H1 (cell line): ENCODE data around the gene GP5. TPM values are rescaled to one million over a fixed set of nuclear protein-coding genes. Genes with fewer than 3 reads are reported as not detected.

Source experiments
- CTCF ChIA-PET: fragments of 300-600 bp; sonication (Branson Sonifier 250); formaldehyde crosslinking; loops from one replicate; lab custom pipeline; 2021; ENCODE audit not compliant: partially characterized antibody; lab: Charles Lee
- POLR2A ChIA-PET: fragments of 300-600 bp; sonication (Branson Sonifier 250); formaldehyde crosslinking; loops from one replicate; lab custom pipeline; 2021; ENCODE audit warnings: inconsistent platforms; ENCODE audit not compliant: partially characterized antibody; lab: Charles Lee
- DNase-seq, 2 experiments: peaks; one replicate each; pipeline versions ENCODE4 v3.0.0 to v3.0.0-alpha.2; 2010 to 2022; ENCODE audit warnings: low spot score in 2 of 2, low read depth in 1 of 2, mixed read lengths in 1 of 2
- FAIRE-seq: peaks from 2 replicates; lab custom pipeline; 2011; peaks lifted over from hg19 to GRCh38; lab: Jason Lieb, UNC
- H2AFZ ChIP-seq: 2 replicates; pipeline ENCODE4 v1.8.1; 2012; ENCODE audit warnings: low read length, inconsistent platforms
- H2AK5ac ChIP-seq: 2 replicates; pipeline ENCODE4 v1.6.1; 2013; ENCODE audit warnings: low read depth, low read length
- H2BK120ac ChIP-seq: replicated peaks from 2 replicates; pipeline ENCODE3; 2013; ENCODE audit warnings: low read depth, low read length, inconsistent platforms
- H2BK12ac ChIP-seq: 2 replicates; pipeline ENCODE4 v1.6.1; 2013; ENCODE audit warnings: low read depth, low read length
- H2BK15ac ChIP-seq: 2 replicates; pipeline ENCODE4 v1.6.1; 2013; ENCODE audit warnings: low read length
- H2BK20ac ChIP-seq: 2 replicates; pipeline ENCODE4 v1.6.1; 2013; ENCODE audit warnings: low read length
- H2BK5ac ChIP-seq: 2 replicates; pipeline ENCODE4 v1.6.1; 2013; ENCODE audit warnings: low read depth, low read length
- H3K14ac ChIP-seq: 2 replicates; pipeline ENCODE4 v1.6.1; 2013; ENCODE audit warnings: inconsistent platforms; ENCODE audit not compliant: insufficient read length
- H3K18ac ChIP-seq: 2 replicates; pipeline ENCODE4 v1.6.1; 2013; ENCODE audit warnings: low read length; ENCODE audit errors: extremely low read depth
- H3K23ac ChIP-seq: 2 replicates; pipeline ENCODE4 v1.6.1; 2013; ENCODE audit warnings: inconsistent platforms; ENCODE audit not compliant: insufficient read length
- H3K23me2 ChIP-seq: 2 replicates; pipeline ENCODE4 v1.6.1; 2013; ENCODE audit warnings: low read depth, low read length
- H3K27ac ChIP-seq: 2 replicates; pipeline ENCODE4 v1.6.1; 2011; ENCODE audit warnings: low read depth, low read length, inconsistent platforms
- H3K27me3 ChIP-seq, 4 experiments: replicated peaks in 1 of 4; 1 replicate in 1 of 4; 2 replicates in 3 of 4; pipeline versions ENCODE4 v1.6.1 to v1.8.1; 2011 to 2013; ENCODE audit warnings: low read length in 3 of 4, mild to moderate bottlenecking in 3 of 4, inconsistent platforms in 2 of 4, mixed read lengths in 2 of 4, moderate library complexity in 1 of 4; ENCODE audit not compliant: control insufficient read depth in 3 of 4, insufficient read depth in 3 of 4; ENCODE audit errors: extremely low read depth in 1 of 4
- H3K36me3 ChIP-seq, 4 experiments: 2 replicates each; pipeline versions ENCODE4 v1.6.1 to v1.8.1; 2011 to 2013; ENCODE audit warnings: mild to moderate bottlenecking in 4 of 4, low read length in 3 of 4, moderate library complexity in 2 of 4, control low read depth in 1 of 4, inconsistent platforms in 1 of 4; ENCODE audit not compliant: insufficient read depth in 4 of 4, control insufficient read depth in 2 of 4
- H3K4ac ChIP-seq: replicated peaks from 2 replicates; pipeline ENCODE3; 2013; ENCODE audit warnings: low read length, low read depth, mixed read lengths, inconsistent platforms; ENCODE audit not compliant: insufficient read length
- H3K4me1 ChIP-seq, 4 experiments: replicated peaks in 1 of 4; 1 replicate in 1 of 4; 2 replicates in 3 of 4; pipeline versions ENCODE4 v1.6.1 to v1.8.1; 2011 to 2013; ENCODE audit warnings: low read length in 3 of 4, inconsistent platforms in 2 of 4, mixed read lengths in 1 of 4; ENCODE audit not compliant: insufficient read depth in 4 of 4, control insufficient read depth in 3 of 4
- H3K4me2 ChIP-seq, 2 experiments: 2 replicates each; pipeline versions ENCODE4 v1.6.1 to v1.8.1; 2011 to 2013; ENCODE audit warnings: low read depth in 2 of 2, low read length in 2 of 2, control low read depth in 1 of 2, inconsistent platforms in 1 of 2, mild to moderate bottlenecking in 1 of 2; ENCODE audit not compliant: insufficient read depth in 1 of 2
- H3K4me3 ChIP-seq, 4 experiments: fragments of 200-600, 300-600 bp in 1 of 4; sonication (generic), shearing (Covaris generic), sonication (Bioruptor Twin) in 1 of 4; 2 replicates each; pipeline versions ENCODE4 v1.5.1 to v1.8.1; 2011 to 2016; ENCODE audit warnings: low read length in 4 of 4, low read depth in 3 of 4, control low read depth in 2 of 4, inconsistent platforms in 2 of 4, mild to moderate bottlenecking in 2 of 4, mixed read lengths in 1 of 4, moderate library complexity in 1 of 4; ENCODE audit not compliant: insufficient read depth in 2 of 4; ENCODE audit errors: extremely low read depth in 1 of 4
- H3K56ac ChIP-seq: replicated peaks from 2 replicates; pipeline ENCODE3; 2013; ENCODE audit warnings: low read depth, mild to moderate bottlenecking, mixed read lengths, low read length, inconsistent platforms; ENCODE audit not compliant: insufficient read length
- H3K79me1 ChIP-seq: 2 replicates; pipeline ENCODE4 v1.6.1; 2013; ENCODE audit warnings: low read depth, low read length, control low read depth
- H3K79me2 ChIP-seq, 2 experiments: 2 replicates each; pipeline versions ENCODE4 v1.6.1 to v1.8.1; 2012 to 2013; ENCODE audit warnings: low read length in 2 of 2, mild to moderate bottlenecking in 2 of 2, inconsistent platforms in 1 of 2; ENCODE audit not compliant: insufficient read depth in 2 of 2, control insufficient read depth in 1 of 2
- H3K9ac ChIP-seq, 4 experiments: replicated peaks in 1 of 4; 1 replicate in 1 of 4; 2 replicates in 3 of 4; pipeline versions ENCODE4 v1.6.1 to v1.8.1; 2011 to 2013; ENCODE audit warnings: low read depth in 3 of 4, low read length in 3 of 4, control low read depth in 2 of 4, mild to moderate bottlenecking in 2 of 4, moderate library complexity in 2 of 4, inconsistent platforms in 1 of 4; ENCODE audit errors: extremely low read depth in 1 of 4
- H3K9me3 ChIP-seq, 2 experiments: 2 replicates each; pipeline versions ENCODE4 v1.6.1 to v1.8.1; 2012 to 2013; ENCODE audit warnings: mild to moderate bottlenecking in 2 of 2, moderate library complexity in 2 of 2, control low read depth in 1 of 2, inconsistent platforms in 1 of 2, low read depth in 1 of 2, low read length in 1 of 2, mixed read lengths in 1 of 2; ENCODE audit not compliant: insufficient read depth in 2 of 2
- H4K20me1 ChIP-seq, 2 experiments: replicated peaks in 1 of 2; 2 replicates each; pipeline versions ENCODE3 to v1.8.1; 2011 to 2013; ENCODE audit warnings: inconsistent platforms in 2 of 2, low read length in 2 of 2, mild to moderate bottlenecking in 1 of 2; ENCODE audit not compliant: insufficient read depth in 2 of 2, control insufficient read depth in 1 of 2
- H4K5ac ChIP-seq: 2 replicates; pipeline ENCODE4 v1.6.1; 2013; ENCODE audit warnings: low read length, low read depth, mixed read lengths, inconsistent platforms; ENCODE audit not compliant: insufficient read length
- H4K8ac ChIP-seq: 2 replicates; pipeline ENCODE4 v1.8.0; 2013; ENCODE audit warnings: mild to moderate bottlenecking, moderate library complexity, low read length, inconsistent platforms; ENCODE audit not compliant: insufficient read depth; ENCODE audit errors: extremely low read depth
- H4K91ac ChIP-seq: replicated peaks from 2 replicates; pipeline ENCODE3; 2013; ENCODE audit warnings: low read length, mixed read lengths, inconsistent platforms; ENCODE audit not compliant: insufficient read length
- EGR1 ChIP-seq: IDR thresholded peaks from 2 replicates; pipeline ENCODE4 v1.6.1; 2011; ENCODE audit warnings: low read depth, low read length, borderline replicate concordance
- SRF ChIP-seq: IDR thresholded peaks from 2 replicates; pipeline ENCODE4 v1.6.1; 2011; ENCODE audit warnings: mild to moderate bottlenecking, low read depth, low read length, moderate library complexity
- WGBS, 2 experiments: shearing (Covaris generic) in 1 of 2; methylation state at CpG; one replicate each; pipeline versions ENCODE4 v1.1.6 to v1.1.7; 2013 to 2015; ENCODE audit warnings: low lambda C conversion rate in 2 of 2, mixed read lengths in 2 of 2, inconsistent platforms in 1 of 2, low coverage in 1 of 2, missing lambda C conversion rate in 1 of 2; ENCODE audit not compliant: insufficient replicate concordance in 2 of 2, insufficient coverage in 1 of 2, insufficient read length in 1 of 2; ENCODE audit errors: extremely low coverage in 1 of 2, missing lambda C conversion rate in 1 of 2; 5-methylcytosine and 5-hydroxymethylcytosine counted together
- polyA plus RNA-seq, 7 experiments: library from polyadenylated mRNA; depleted of rRNA in 3 of 7; stranded (reverse) in 5 of 7; unstranded in 2 of 7; fragments of >200 nt in 5 of 7; fragments of 200-250 nt in 2 of 7; gene quantifications; 1 replicate in 5 of 7; 2 replicates in 1 of 7; 4 replicates in 1 of 7; pipeline versions ENCODE4 v1.2.1 to v1.2.3, GENCODE V29; 2011 to 2013; ENCODE audit warnings: missing spikeins in 2 of 7, mixed read lengths in 2 of 7
- total RNA-seq: library from RNA; stranded (reverse); fragmentation: NEBNext Ultra II Directional; extraction: Animal tissue kit (Norgen Biotek cat#: 25700); gene quantifications from 2 replicates; pipeline ENCODE4 v1.2.1, GENCODE V29; 2021
- TF ChIP-seq, protein P1 (sequence below): IDR thresholded peaks from 2 replicates; pipeline ENCODE4 v1.6.1; 2011; ENCODE audit warnings: low read depth, mild to moderate bottlenecking, low read length; ENCODE audit not compliant: insufficient read depth

GP5 gene
- total and polyA plus RNA-seq, 2 of the 8 experiments (the other 6 are each of a cell fraction or from before 2014, with no cell fraction given): 0.13 to 0.14 TPM

DNA sequence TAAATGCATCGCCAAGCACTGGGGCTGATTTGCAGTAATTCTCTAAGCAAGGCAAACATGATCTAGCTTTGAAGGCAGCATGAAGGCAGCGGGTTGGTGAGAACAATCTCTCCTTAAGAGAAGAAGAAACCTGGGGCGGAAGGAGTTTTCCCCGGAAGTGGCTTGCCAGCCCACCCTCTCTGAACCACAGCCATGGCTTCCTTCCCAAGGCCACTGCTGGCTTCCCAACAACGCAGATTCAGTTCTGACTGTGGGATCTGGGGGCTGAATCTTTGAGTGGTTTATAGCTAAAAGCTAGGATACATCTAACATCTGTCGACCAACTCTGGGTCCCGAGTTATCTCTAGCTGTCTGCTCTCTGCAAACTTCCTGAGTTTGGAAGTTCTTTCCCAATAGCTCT is 43.7 kb downstream of the GP5 start:
- ChIA-PET CTCF (interaction anchor here (0.8 to 18.9 kb wide), 7 partner anchors 15 to 143 kb away, joined by 3 to 344 read pairs (median 3); no protein-coding TSS in a partner anchor), POLR2A (no interaction called here)
- Histone ChIP-seq H3K27ac (no peak overlapping the region), H3K79me1 (no peaks in the 10 kb centered on the region), H3K18ac (no peak overlapping the region), H2AK5ac (no peak overlapping the region), H3K4me2 (no peak overlapping the region), H3K4me1 (peaks cover 0 to 3% (median 0%) of the 10 kb centered on the region in 4 experiments; a peak in 1 of 7 replicates), H2BK12ac (no peak overlapping the region), H2BK5ac (no peak overlapping the region), H3K36me3 (no peaks in the 10 kb centered on the region), H3K79me2 (no peaks in the 10 kb centered on the region), H3K23me2 (peaks cover 10% of the 10 kb centered on the region; the same call in 1 of the 2 replicates), H4K91ac (no peak overlapping the region), H3K9me3 (no peaks in the 10 kb centered on the region; a peak in 1 of 4 replicates), H3K27me3 (no peaks in the 10 kb centered on the region; a peak in 1 of 7 replicates), H4K5ac (no peak overlapping the region), H2BK120ac (no peak overlapping the region), H2AFZ (no peak overlapping the region), H3K9ac (no peak overlapping the region), H2BK20ac (no peak overlapping the region), H3K56ac (no peak overlapping the region), H4K20me1 (peaks cover 0 to 5% of the 10 kb centered on the region in 2 experiments), H3K4me3 (no peak overlapping the region), H2BK15ac (no peak overlapping the region), H4K8ac (no peak overlapping the region), H3K23ac (no peak overlapping the region), H3K4ac (no peak overlapping the region), H3K14ac (no peak overlapping the region)
- FAIRE-seq (no peak), DNase-seq (no peak)
- WGBS, 2 experiments: 83% methylated on average over 6 of the region's 7 CpGs; no CpG with 5 or more reads in 1 of the 2 experiments
- TF ChIP-seq SRF (no peak), EGR1 (no peak)
- TF ChIP-seq, protein P1, sequence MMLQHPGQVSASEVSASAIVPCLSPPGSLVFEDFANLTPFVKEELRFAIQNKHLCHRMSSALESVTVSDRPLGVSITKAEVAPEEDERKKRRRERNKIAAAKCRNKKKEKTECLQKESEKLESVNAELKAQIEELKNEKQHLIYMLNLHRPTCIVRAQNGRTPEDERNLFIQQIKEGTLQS: no peak
